ENCODE measurements around the gene KANK2. TPM values are rescaled to one million over a fixed set of nuclear protein-coding genes. Genes with fewer than 3 reads are reported as not detected.

KANK2 gene
- total and polyA plus RNA-seq, 2 experiments from 2014 or later = 15.9 to 65.4 TPM

DNA sequence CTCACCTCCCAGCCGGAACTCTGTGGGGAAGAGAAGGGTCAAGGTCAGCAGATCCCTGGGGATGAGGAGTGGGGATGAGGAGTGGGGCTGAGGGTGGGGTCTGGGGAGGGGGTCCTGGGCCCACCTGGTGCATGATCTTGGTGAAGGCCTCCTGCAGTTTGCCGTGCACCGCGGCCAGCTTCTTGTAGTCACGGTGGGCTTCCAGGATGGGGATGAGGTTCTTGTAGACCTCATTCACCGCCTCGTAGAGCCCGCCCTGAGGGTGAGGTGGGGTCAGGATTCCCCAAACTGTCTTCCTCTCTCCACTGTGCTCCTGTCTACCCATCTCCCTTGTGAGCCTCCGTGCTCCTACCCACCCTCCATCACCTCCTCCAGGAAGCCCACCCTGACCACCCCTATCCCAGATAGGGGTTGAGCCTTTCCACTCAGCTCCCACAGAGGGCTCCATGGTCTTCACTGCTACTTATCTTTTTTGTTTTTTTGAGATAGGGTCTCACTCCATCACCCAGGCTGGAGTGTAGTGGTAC is 6.8 kb upstream of the KANK2 start:
- no peaks in the 10 kb centered on the region; the same call in 1 of the 2 replicates for H3K4me1 ChIP-seq (ENCODE audit: insufficient read depth)
- Mint-ChIP-seq H3K4me1 (peaks cover 3% of the 10 kb centered on the region; the same call in 2 of the 3 replicates), H3K9me3 (no peaks in the 10 kb centered on the region), H3K36me3 (ENCODE audit: low read depth) (peaks cover 10% of the 10 kb centered on the region), H3K4me3 (no peak overlapping the region), H3K27me3 (ENCODE audit: insufficient read depth, low read depth, poor library complexity) (peaks cover 5% of the 10 kb centered on the region), H3K27ac (no peak overlapping the region)
- H3K27me3 ChIP-seq (ENCODE audit: insufficient read depth) = no peaks in the 10 kb centered on the region
- H4K20me1 ChIP-seq (replicated peaks; ENCODE audit: insufficient read depth) = 0 out of 2 replicates have a peak, but pooled peaks cover 3% of the 10 kb centered on the region
- DNase-seq (ENCODE audit: low spot score) (no peak), ATAC-seq (no peak)
- H3K9me2 ChIP-seq (ENCODE audit: insufficient read depth) = no peaks in the 10 kb centered on the region
- H3K36me3 ChIP-seq (ENCODE audit: insufficient read depth) = 0 out of 2 replicates have a peak, but pooled peaks cover 3% of the 10 kb centered on the region
- H3K4me2 ChIP-seq = no peak overlapping the region
- no peak for TF ChIP-seq EZH2 (IDR thresholded peaks at IDR 0.05; ENCODE audit: low read depth, unreplicated experiment)
- no peak for TF ChIP-seq ZNF331 (CRISPR knock-in tag; IDR thresholded peaks at IDR 0.05; ENCODE audit: low read depth)
- TF ChIP-seq STAT1 (IDR thresholded peaks at IDR 0.05; ENCODE audit: unreplicated experiment) = no peak
- TF ChIP-seq, protein P1, sequence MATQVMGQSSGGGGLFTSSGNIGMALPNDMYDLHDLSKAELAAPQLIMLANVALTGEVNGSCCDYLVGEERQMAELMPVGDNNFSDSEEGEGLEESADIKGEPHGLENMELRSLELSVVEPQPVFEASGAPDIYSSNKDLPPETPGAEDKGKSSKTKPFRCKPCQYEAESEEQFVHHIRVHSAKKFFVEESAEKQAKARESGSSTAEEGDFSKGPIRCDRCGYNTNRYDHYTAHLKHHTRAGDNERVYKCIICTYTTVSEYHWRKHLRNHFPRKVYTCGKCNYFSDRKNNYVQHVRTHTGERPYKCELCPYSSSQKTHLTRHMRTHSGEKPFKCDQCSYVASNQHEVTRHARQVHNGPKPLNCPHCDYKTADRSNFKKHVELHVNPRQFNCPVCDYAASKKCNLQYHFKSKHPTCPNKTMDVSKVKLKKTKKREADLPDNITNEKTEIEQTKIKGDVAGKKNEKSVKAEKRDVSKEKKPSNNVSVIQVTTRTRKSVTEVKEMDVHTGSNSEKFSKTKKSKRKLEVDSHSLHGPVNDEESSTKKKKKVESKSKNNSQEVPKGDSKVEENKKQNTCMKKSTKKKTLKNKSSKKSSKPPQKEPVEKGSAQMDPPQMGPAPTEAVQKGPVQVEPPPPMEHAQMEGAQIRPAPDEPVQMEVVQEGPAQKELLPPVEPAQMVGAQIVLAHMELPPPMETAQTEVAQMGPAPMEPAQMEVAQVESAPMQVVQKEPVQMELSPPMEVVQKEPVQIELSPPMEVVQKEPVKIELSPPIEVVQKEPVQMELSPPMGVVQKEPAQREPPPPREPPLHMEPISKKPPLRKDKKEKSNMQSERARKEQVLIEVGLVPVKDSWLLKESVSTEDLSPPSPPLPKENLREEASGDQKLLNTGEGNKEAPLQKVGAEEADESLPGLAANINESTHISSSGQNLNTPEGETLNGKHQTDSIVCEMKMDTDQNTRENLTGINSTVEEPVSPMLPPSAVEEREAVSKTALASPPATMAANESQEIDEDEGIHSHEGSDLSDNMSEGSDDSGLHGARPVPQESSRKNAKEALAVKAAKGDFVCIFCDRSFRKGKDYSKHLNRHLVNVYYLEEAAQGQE (IDR thresholded peaks at IDR 0.05; ENCODE audit: unreplicated experiment) = no peak
- no peak for TF ChIP-seq EZH2phosphoT487 (IDR thresholded peaks at IDR 0.05; ENCODE audit: unreplicated experiment)
- no peak for TF ChIP-seq NANOG (IDR thresholded peaks at IDR 0.05; ENCODE audit: borderline replicate concordance)
- TF ChIP-seq, protein P2, sequence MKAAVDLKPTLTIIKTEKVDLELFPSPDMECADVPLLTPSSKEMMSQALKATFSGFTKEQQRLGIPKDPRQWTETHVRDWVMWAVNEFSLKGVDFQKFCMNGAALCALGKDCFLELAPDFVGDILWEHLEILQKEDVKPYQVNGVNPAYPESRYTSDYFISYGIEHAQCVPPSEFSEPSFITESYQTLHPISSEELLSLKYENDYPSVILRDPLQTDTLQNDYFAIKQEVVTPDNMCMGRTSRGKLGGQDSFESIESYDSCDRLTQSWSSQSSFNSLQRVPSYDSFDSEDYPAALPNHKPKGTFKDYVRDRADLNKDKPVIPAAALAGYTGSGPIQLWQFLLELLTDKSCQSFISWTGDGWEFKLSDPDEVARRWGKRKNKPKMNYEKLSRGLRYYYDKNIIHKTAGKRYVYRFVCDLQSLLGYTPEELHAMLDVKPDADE (IDR thresholded peaks at IDR 0.05) = no peak
- TF ChIP-seq, protein P3, sequence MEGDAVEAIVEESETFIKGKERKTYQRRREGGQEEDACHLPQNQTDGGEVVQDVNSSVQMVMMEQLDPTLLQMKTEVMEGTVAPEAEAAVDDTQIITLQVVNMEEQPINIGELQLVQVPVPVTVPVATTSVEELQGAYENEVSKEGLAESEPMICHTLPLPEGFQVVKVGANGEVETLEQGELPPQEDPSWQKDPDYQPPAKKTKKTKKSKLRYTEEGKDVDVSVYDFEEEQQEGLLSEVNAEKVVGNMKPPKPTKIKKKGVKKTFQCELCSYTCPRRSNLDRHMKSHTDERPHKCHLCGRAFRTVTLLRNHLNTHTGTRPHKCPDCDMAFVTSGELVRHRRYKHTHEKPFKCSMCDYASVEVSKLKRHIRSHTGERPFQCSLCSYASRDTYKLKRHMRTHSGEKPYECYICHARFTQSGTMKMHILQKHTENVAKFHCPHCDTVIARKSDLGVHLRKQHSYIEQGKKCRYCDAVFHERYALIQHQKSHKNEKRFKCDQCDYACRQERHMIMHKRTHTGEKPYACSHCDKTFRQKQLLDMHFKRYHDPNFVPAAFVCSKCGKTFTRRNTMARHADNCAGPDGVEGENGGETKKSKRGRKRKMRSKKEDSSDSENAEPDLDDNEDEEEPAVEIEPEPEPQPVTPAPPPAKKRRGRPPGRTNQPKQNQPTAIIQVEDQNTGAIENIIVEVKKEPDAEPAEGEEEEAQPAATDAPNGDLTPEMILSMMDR (conservative IDR thresholded peaks at IDR 0.05; ENCODE audit: low read depth in 2 of 2) = no peak
- no peak for TF ChIP-seq ZNF114 (CRISPR knock-in tag; IDR thresholded peaks at IDR 0.05)
- no peak for TF ChIP-seq POLR2AphosphoS5 (IDR thresholded peaks at IDR 0.05; ENCODE audit: low read depth)
- TF ChIP-seq, protein P4, sequence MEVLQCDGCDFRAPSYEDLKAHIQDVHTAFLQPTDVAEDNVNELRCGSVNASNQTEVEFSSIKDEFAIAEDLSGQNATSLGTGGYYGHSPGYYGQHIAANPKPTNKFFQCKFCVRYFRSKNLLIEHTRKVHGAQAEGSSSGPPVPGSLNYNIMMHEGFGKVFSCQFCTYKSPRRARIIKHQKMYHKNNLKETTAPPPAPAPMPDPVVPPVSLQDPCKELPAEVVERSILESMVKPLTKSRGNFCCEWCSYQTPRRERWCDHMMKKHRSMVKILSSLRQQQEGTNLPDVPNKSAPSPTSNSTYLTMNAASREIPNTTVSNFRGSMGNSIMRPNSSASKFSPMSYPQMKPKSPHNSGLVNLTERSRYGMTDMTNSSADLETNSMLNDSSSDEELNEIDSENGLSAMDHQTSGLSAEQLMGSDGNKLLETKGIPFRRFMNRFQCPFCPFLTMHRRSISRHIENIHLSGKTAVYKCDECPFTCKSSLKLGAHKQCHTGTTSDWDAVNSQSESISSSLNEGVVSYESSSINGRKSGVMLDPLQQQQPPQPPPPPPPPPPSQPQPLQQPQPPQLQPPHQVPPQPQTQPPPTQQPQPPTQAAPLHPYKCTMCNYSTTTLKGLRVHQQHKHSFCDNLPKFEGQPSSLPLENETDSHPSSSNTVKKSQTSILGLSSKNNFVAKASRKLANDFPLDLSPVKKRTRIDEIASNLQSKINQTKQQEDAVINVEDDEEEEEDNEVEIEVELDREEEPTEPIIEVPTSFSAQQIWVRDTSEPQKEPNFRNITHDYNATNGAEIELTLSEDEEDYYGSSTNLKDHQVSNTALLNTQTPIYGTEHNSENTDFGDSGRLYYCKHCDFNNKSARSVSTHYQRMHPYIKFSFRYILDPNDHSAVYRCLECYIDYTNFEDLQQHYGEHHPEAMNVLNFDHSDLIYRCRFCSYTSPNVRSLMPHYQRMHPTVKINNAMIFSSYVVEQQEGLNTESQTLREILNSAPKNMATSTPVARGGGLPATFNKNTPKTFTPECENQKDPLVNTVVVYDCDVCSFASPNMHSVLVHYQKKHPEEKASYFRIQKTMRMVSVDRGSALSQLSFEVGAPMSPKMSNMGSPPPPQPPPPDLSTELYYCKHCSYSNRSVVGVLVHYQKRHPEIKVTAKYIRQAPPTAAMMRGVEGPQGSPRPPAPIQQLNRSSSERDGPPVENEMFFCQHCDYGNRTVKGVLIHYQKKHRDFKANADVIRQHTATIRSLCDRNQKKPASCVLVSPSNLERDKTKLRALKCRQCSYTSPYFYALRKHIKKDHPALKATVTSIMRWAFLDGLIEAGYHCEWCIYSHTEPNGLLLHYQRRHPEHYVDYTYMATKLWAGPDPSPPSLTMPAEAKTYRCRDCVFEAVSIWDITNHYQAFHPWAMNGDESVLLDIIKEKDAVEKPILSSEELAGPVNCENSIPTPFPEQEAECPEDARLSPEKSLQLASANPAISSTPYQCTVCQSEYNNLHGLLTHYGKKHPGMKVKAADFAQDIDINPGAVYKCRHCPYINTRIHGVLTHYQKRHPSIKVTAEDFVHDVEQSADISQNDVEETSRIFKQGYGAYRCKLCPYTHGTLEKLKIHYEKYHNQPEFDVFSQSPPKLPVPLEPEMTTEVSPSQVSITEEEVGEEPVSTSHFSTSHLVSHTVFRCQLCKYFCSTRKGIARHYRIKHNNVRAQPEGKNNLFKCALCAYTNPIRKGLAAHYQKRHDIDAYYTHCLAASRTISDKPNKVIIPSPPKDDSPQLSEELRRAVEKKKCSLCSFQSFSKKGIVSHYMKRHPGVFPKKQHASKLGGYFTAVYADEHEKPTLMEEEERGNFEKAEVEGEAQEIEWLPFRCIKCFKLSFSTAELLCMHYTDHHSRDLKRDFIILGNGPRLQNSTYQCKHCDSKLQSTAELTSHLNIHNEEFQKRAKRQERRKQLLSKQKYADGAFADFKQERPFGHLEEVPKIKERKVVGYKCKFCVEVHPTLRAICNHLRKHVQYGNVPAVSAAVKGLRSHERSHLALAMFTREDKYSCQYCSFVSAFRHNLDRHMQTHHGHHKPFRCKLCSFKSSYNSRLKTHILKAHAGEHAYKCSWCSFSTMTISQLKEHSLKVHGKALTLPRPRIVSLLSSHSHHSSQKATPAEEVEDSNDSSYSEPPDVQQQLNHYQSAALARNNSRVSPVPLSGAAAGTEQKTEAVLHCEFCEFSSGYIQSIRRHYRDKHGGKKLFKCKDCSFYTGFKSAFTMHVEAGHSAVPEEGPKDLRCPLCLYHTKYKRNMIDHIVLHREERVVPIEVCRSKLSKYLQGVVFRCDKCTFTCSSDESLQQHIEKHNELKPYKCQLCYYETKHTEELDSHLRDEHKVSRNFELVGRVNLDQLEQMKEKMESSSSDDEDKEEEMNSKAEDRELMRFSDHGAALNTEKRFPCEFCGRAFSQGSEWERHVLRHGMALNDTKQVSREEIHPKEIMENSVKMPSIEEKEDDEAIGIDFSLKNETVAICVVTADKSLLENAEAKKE (CRISPR knock-in tag; IDR thresholded peaks at IDR 0.05) = no peak
- TF ChIP-seq JUNB (IDR thresholded peaks at IDR 0.05; ENCODE audit: unreplicated experiment) = no peak
- no peak for TF ChIP-seq CREB1 (CRISPR knock-in tag; IDR thresholded peaks at IDR 0.05; ENCODE audit: low read depth)
- no peak overlapping the region for H2AFZ ChIP-seq
- H3K27ac ChIP-seq (ENCODE audit: low read depth) = no peak overlapping the region
- H3F3A ChIP-seq (replicated peaks; ENCODE audit: low read depth) = 0 out of 2 replicates have a peak, but pooled peaks cover 14% of the 10 kb centered on the region
- no peak overlapping the region for H3K4me3 ChIP-seq
- no peaks in the 10 kb centered on the region for H3K79me2 ChIP-seq (replicated peaks; ENCODE audit: insufficient read depth)

All from GM23338 (cell line).